ENCODE results near the gene COASY. TPM values are rescaled to one million over a fixed set of nuclear protein-coding genes. Genes with fewer than 3 reads are reported as not detected.
A peak's percentile ranks its signal among the peaks of the same experiment; 100 is the strongest.

The COASY gene
- polyA plus RNA-seq, 1 of the 3 experiments (the other 2 are of a cell fraction) = 69.4 TPM

GRCh38 chr17:42531455-42532354, 30.2 kb upstream of the COASY start:
- H3K4me2 ChIP-seq = peak overlapping the region; percentile 71
- ChIA-PET POLR2A (interaction anchor here (0.7 to 0.8 kb wide), 2 partner anchors 30 to 222 kb away, joined by 3 read pairs; partner anchors contain the start of gene COASY), CTCF (interaction anchor here (0.8 to 8.9 kb wide), 5 partner anchors 8 to 146 kb away, joined by 4 to 83 read pairs (median 4); partner anchors contain the start of gene PLEKHH3)
- 25% methylated on average over 36 of the region's 60 CpGs for WGBS (ENCODE audit: low lambda C conversion rate)
- no peaks in the 10 kb centered on the region for H3K36me3 ChIP-seq (replicated peaks in 1 of 2; ENCODE audit: control insufficient read depth in 1 of 2, insufficient read depth in 2 of 2, low read length in 1 of 2)
- H3K27ac ChIP-seq (ENCODE audit: low read depth in 2 of 2, low read length in 1 of 2) = peak overlapping the region; percentile 12 to 51; a peak in 3 of 4 replicates
- no peaks in the 10 kb centered on the region for H3K9me2 ChIP-seq
- H3K9ac ChIP-seq = peak overlapping the region; percentile 62; the same call in 1 of the 2 replicates
- TF ChIP-seq, protein P1, sequence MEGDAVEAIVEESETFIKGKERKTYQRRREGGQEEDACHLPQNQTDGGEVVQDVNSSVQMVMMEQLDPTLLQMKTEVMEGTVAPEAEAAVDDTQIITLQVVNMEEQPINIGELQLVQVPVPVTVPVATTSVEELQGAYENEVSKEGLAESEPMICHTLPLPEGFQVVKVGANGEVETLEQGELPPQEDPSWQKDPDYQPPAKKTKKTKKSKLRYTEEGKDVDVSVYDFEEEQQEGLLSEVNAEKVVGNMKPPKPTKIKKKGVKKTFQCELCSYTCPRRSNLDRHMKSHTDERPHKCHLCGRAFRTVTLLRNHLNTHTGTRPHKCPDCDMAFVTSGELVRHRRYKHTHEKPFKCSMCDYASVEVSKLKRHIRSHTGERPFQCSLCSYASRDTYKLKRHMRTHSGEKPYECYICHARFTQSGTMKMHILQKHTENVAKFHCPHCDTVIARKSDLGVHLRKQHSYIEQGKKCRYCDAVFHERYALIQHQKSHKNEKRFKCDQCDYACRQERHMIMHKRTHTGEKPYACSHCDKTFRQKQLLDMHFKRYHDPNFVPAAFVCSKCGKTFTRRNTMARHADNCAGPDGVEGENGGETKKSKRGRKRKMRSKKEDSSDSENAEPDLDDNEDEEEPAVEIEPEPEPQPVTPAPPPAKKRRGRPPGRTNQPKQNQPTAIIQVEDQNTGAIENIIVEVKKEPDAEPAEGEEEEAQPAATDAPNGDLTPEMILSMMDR (IDR thresholded peaks at IDR 0.05) = peak; percentile 48
- TF ChIP-seq MXI1 (IDR thresholded peaks at IDR 0.05; ENCODE audit: low read depth, low read length) = 0 out of 2 replicates have a peak, but pooled peaks have one; percentile 24
- no peak for TF ChIP-seq POLR2AphosphoS5 (IDR thresholded peaks at IDR 0.05; ENCODE audit: low read depth, low read length)
- no peaks in the 10 kb centered on the region for H3K9me3 ChIP-seq
- H3K4me1 ChIP-seq (ENCODE audit: control insufficient read depth in 1 of 2, insufficient read depth in 2 of 2, low read depth in 1 of 2, low read length in 1 of 2) = peaks cover 3 to 9% of the 10 kb centered on the region in 2 experiments; a peak in 2 of 4 replicates
- H2AFZ ChIP-seq (ENCODE audit: low read depth) = 0 out of 2 replicates have a peak overlapping the region, but pooled peaks have one; percentile 85
- H3K4me3 ChIP-seq (ENCODE audit: low read depth in 2 of 2, low read length in 1 of 2) = peak overlapping the region; percentile 50 to 54; a peak in 3 of 4 replicates
- peaks cover 14% of the 10 kb centered on the region for H3F3A ChIP-seq (replicated peaks; ENCODE audit: insufficient read depth)
- peak; percentile 86 for DNase-seq
- no peaks in the 10 kb centered on the region for H3K27me3 ChIP-seq (ENCODE audit: insufficient read depth)
- no peaks in the 10 kb centered on the region for H4K20me1 ChIP-seq (ENCODE audit: insufficient read depth)
- peaks cover 4% of the 10 kb centered on the region for H3K79me2 ChIP-seq (ENCODE audit: insufficient read depth)

- H4K20me1 ChIP-seq (ENCODE audit: insufficient read depth) = 0 out of 2 replicates have a peak, but pooled peaks cover 4% of the 10 kb centered on the region
- peak overlapping the region; percentile 70; the same call in 1 of the 2 replicates for H3K9ac ChIP-seq
- 55% methylated on average over 26 of the region's 26 CpGs for WGBS (ENCODE audit: low lambda C conversion rate)
- ChIA-PET POLR2A (interaction anchor here (1.0 to 3.6 kb wide), 2 partner anchors 19 to 22 kb away, joined by 3 to 17 read pairs; no protein-coding TSS in a partner anchor), CTCF (interaction anchor here (1.2 to 2.4 kb wide), 4 partner anchors 9 to 223 kb away, joined by 3 to 18 read pairs (median 4); no protein-coding TSS in a partner anchor)
- H3K4me2 ChIP-seq = peak overlapping the region; percentile 66
- H3K27me3 ChIP-seq (ENCODE audit: insufficient read depth) = no peaks in the 10 kb centered on the region
- H3K9me3 ChIP-seq = no peaks in the 10 kb centered on the region
- no peaks in the 10 kb centered on the region for H3K9me2 ChIP-seq
- peaks cover 19% of the 10 kb centered on the region for H3F3A ChIP-seq (replicated peaks; ENCODE audit: insufficient read depth)
- H3K36me3 ChIP-seq (replicated peaks in 1 of 2; ENCODE audit: control insufficient read depth in 1 of 2, insufficient read depth in 2 of 2, low read length in 1 of 2) = peaks cover 5 to 12% of the 10 kb centered on the region in 2 experiments
- DNase-seq = no peak
- H3K27ac ChIP-seq (ENCODE audit: low read depth in 2 of 2, low read length in 1 of 2) = peak overlapping the region; percentile 58 to 86
- H3K4me1 ChIP-seq (ENCODE audit: control insufficient read depth in 1 of 2, insufficient read depth in 2 of 2, low read depth in 1 of 2, low read length in 1 of 2) = peaks cover 4 to 19% of the 10 kb centered on the region in 2 experiments; a peak in 3 of 4 replicates
- peak overlapping the region; percentile 70 to 82 for H3K4me3 ChIP-seq (ENCODE audit: low read depth in 2 of 2, low read length in 1 of 2)
- H3K79me2 ChIP-seq (ENCODE audit: insufficient read depth) = peaks cover 22% of the 10 kb centered on the region
- H2AFZ ChIP-seq (ENCODE audit: low read depth) = peak overlapping the region; percentile 18; the same call in 1 of the 2 replicates
- TF ChIP-seq EZH2phosphoT487 (IDR thresholded peaks at IDR 0.05; ENCODE audit: borderline replicate concordance, low read depth) (no peak), TCF12 (IDR thresholded peaks at IDR 0.05) (no peak), NFIC (IDR thresholded peaks at IDR 0.05; ENCODE audit: borderline replicate concordance) (no peak), FOXM1 (IDR thresholded peaks at IDR 0.05; ENCODE audit: low read depth) (no peak), MXI1 (IDR thresholded peaks at IDR 0.05; ENCODE audit: low read depth, low read length) (no peak; the same call in 1 of the 2 replicates), EP300 (IDR thresholded peaks at IDR 0.05; ENCODE audit: borderline replicate concordance in 1 of 2, low read depth in 1 of 2, low read length in 1 of 2) (no peak), RCOR1 (IDR thresholded peaks at IDR 0.05; ENCODE audit: low read length) (no peak), FOXJ3 (CRISPR knock-in tag; IDR thresholded peaks at IDR 0.05) (no peak), TAF1 (IDR thresholded peaks at IDR 0.05; ENCODE audit: borderline replicate concordance, low read depth, low read length) (no peak), FOSL2 (IDR thresholded peaks at IDR 0.05; ENCODE audit: borderline replicate concordance, low read depth) (no peak), SMC3 (IDR thresholded peaks at IDR 0.05; ENCODE audit: low read depth, low read length) (no peak)
- TF ChIP-seq, protein P2, sequence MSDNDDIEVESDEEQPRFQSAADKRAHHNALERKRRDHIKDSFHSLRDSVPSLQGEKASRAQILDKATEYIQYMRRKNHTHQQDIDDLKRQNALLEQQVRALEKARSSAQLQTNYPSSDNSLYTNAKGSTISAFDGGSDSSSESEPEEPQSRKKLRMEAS (IDR thresholded peaks at IDR 0.05; ENCODE audit: low read depth) = no peak
- TF ChIP-seq, protein P3, sequence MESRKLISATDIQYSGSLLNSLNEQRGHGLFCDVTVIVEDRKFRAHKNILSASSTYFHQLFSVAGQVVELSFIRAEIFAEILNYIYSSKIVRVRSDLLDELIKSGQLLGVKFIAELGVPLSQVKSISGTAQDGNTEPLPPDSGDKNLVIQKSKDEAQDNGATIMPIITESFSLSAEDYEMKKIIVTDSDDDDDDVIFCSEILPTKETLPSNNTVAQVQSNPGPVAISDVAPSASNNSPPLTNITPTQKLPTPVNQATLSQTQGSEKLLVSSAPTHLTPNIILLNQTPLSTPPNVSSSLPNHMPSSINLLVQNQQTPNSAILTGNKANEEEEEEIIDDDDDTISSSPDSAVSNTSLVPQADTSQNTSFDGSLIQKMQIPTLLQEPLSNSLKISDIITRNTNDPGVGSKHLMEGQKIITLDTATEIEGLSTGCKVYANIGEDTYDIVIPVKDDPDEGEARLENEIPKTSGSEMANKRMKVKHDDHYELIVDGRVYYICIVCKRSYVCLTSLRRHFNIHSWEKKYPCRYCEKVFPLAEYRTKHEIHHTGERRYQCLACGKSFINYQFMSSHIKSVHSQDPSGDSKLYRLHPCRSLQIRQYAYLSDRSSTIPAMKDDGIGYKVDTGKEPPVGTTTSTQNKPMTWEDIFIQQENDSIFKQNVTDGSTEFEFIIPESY (IDR thresholded peaks at IDR 0.05; ENCODE audit: borderline replicate concordance, low read depth) = no peak
- TF ChIP-seq, protein P1 (IDR thresholded peaks at IDR 0.05) = no peak
These were observed 26.5 kb upstream of the COASY start for GRCh38 chr17:42535155-42536047.
